ENCODE results near the gene ATG9B. TPM values are rescaled to one million over a fixed set of nuclear protein-coding genes. Genes with fewer than 3 reads are reported as not detected.

ATG9B gene
- total RNA-seq, 2 experiments from 2014 or later, result 6.8 to 7.4 TPM

GRCh38 chr7:151057506-151057988 is 33.3 kb upstream of the ATG9B start, which contains the start of gene CDK5:
Gene CDK5, minus strand, starts transcription at chr7:151057897. Its CDS starts 49 bp downstream, at chr7:151057848.
- DNase-seq (no peak), ATAC-seq (peak; percentile 6)
- Mint-ChIP-seq H3K27me3 (ENCODE audit: low read depth) (peaks cover 2% of the 10 kb centered on the region), H3K4me3 (peak within 1 kb of the TSS; percentile 94), H3K36me3 (ENCODE audit: low read depth) (peaks cover 12% of the 10 kb centered on the region), H3K27ac (peak within 1 kb of the TSS; percentile 93), H3K4me1 (ENCODE audit: low read depth) (peaks cover 54% of the 10 kb centered on the region), H3K9me3 (ENCODE audit: insufficient read depth) (no peaks in the 10 kb centered on the region)
- POLR2A ChIA-PET, result no interaction called here
- CTCF ChIA-PET, result no interaction called here

- ChIA-PET CTCF (no interaction called here), POLR2A (no interaction called here)
- Mint-ChIP-seq H3K27me3 (ENCODE audit: low read depth) (peaks cover 3% of the 10 kb centered on the region), H3K27ac (peak overlapping the region; percentile 81), H3K4me3 (peak overlapping the region; percentile 94), H3K9me3 (ENCODE audit: insufficient read depth) (no peaks in the 10 kb centered on the region), H3K36me3 (ENCODE audit: low read depth) (peaks cover 12% of the 10 kb centered on the region), H3K4me1 (ENCODE audit: low read depth) (peaks cover 54% of the 10 kb centered on the region)
- DNase-seq, result no peak
- no peak for ATAC-seq
Measured at GRCh38 chr7:151056666-151057505, 32.6 kb upstream of the ATG9B start.

- Mint-ChIP-seq H3K4me1 (ENCODE audit: low read depth) (peaks cover 52% of the 10 kb centered on the region), H3K9me3 (ENCODE audit: insufficient read depth) (no peaks in the 10 kb centered on the region), H3K4me3 (peak overlapping the region; percentile 94), H3K27me3 (ENCODE audit: low read depth) (peaks cover 3% of the 10 kb centered on the region), H3K36me3 (ENCODE audit: low read depth) (peaks cover 6% of the 10 kb centered on the region), H3K27ac (no peak overlapping the region)
- ChIA-PET POLR2A (no interaction called here), CTCF (interaction anchor here (1.0 kb wide), 1 partner anchor 54 kb away, joined by 5 read pairs; no protein-coding TSS in a partner anchor)
- no peak for ATAC-seq
- DNase-seq, result no peak
Measured at GRCh38 chr7:151056283-151056665, 32.0 kb upstream of the ATG9B start.

GRCh38 chr7:151053751-151054150 is 29.5 kb upstream of the ATG9B start:
- ChIA-PET CTCF (no interaction called here), POLR2A (no interaction called here)
- Mint-ChIP-seq H3K27ac (no peak overlapping the region), H3K9me3 (ENCODE audit: insufficient read depth) (no peaks in the 10 kb centered on the region), H3K36me3 (ENCODE audit: low read depth) (peaks cover 6% of the 10 kb centered on the region), H3K4me3 (no peak overlapping the region), H3K27me3 (ENCODE audit: low read depth) (peaks cover 12% of the 10 kb centered on the region), H3K4me1 (ENCODE audit: low read depth) (peaks cover 42% of the 10 kb centered on the region)
- no peak for ATAC-seq
- DNase-seq, result no peak

GRCh38 chr7:151053096-151053495 is 28.8 kb upstream of the ATG9B start:
- Mint-ChIP-seq H3K36me3 (ENCODE audit: low read depth) (peaks cover 6% of the 10 kb centered on the region), H3K9me3 (ENCODE audit: insufficient read depth) (no peaks in the 10 kb centered on the region), H3K4me3 (no peak overlapping the region), H3K27me3 (ENCODE audit: low read depth) (peaks cover 12% of the 10 kb centered on the region), H3K4me1 (ENCODE audit: low read depth) (peaks cover 36% of the 10 kb centered on the region), H3K27ac (no peak overlapping the region)
- ChIA-PET POLR2A (no interaction called here), CTCF (no interaction called here)
- DNase-seq (no peak), ATAC-seq (no peak)

- ATAC-seq, result peak; percentile 75
- Mint-ChIP-seq H3K27me3 (ENCODE audit: low read depth) (peaks cover 12% of the 10 kb centered on the region), H3K4me3 (no peak overlapping the region), H3K9me3 (ENCODE audit: insufficient read depth) (no peaks in the 10 kb centered on the region), H3K4me1 (ENCODE audit: low read depth) (peaks cover 23% of the 10 kb centered on the region), H3K27ac (no peak overlapping the region), H3K36me3 (ENCODE audit: low read depth) (peaks cover 6% of the 10 kb centered on the region)
- POLR2A ChIA-PET, result no interaction called here
- CTCF ChIA-PET, result interaction anchor here (1.3 kb wide), 1 partner anchor 59 kb away, joined by 3 read pairs; no protein-coding TSS in a partner anchor
- DNase-seq, result peak; percentile 76
Measured at GRCh38 chr7:151051108-151051507, 26.8 kb upstream of the ATG9B start.

GRCh38 chr7:151048911-151049463 is 24.7 kb upstream of the ATG9B start:
- peaks cover 12% of the 10 kb centered on the region for H3K27me3 Mint-ChIP-seq (ENCODE audit: low read depth)
- peaks cover 3% of the 10 kb centered on the region for H3K36me3 Mint-ChIP-seq (ENCODE audit: low read depth)
- H3K4me3 Mint-ChIP-seq, result no peak overlapping the region
- ChIA-PET POLR2A (interaction anchor here (0.6 to 1.5 kb wide), 2 partner anchors 56 to 1677 kb away, joined by 3 read pairs; no protein-coding TSS in a partner anchor), CTCF (no interaction called here)
- peaks cover 21% of the 10 kb centered on the region for H3K4me1 Mint-ChIP-seq (ENCODE audit: low read depth)
- no peak overlapping the region for H3K27ac Mint-ChIP-seq
- no peak for ATAC-seq
- no peak for DNase-seq
- no peaks in the 10 kb centered on the region for H3K9me3 Mint-ChIP-seq (ENCODE audit: insufficient read depth)

- POLR2A ChIA-PET, result interaction anchor here (0.6 kb wide), 1 partner anchor 1678 kb away, joined by 3 read pairs; no protein-coding TSS in a partner anchor
- no peak within 1 kb of the TSS for H3K27ac Mint-ChIP-seq
- peaks cover 17% of the 10 kb centered on the region for H3K4me1 Mint-ChIP-seq (ENCODE audit: low read depth)
- no peak for ATAC-seq
- H3K9me3 Mint-ChIP-seq (ENCODE audit: insufficient read depth), result no peaks in the 10 kb centered on the region
- no peak for DNase-seq
- H3K4me3 Mint-ChIP-seq, result no peak within 1 kb of the TSS
- CTCF ChIA-PET, result interaction anchor here (0.6 kb wide), 1 partner anchor 62 kb away, joined by 3 read pairs; no protein-coding TSS in a partner anchor
- peaks cover 12% of the 10 kb centered on the region for H3K27me3 Mint-ChIP-seq (ENCODE audit: low read depth)
- peaks cover 3% of the 10 kb centered on the region for H3K36me3 Mint-ChIP-seq (ENCODE audit: low read depth)
Measured at GRCh38 chr7:151047976-151048815, 23.9 kb upstream of the ATG9B start, which contains the start of gene ASIC3. Gene ASIC3, plus strand, starts transcription at chr7:151048531. Its CDS starts 355 bp downstream, at chr7:151048886.

GRCh38 chr7:151046603-151047573 is 22.6 kb upstream of the ATG9B start:
- ATAC-seq (no peak), DNase-seq (no peak)
- CTCF ChIA-PET, result interaction anchor here (2.0 kb wide), 1 partner anchor 19 kb away, joined by 5 read pairs; the partner anchor contains the start of gene ABCB8
- POLR2A ChIA-PET, result no interaction called here
- Mint-ChIP-seq H3K4me3 (no peak overlapping the region), H3K27me3 (ENCODE audit: low read depth) (peaks cover 9% of the 10 kb centered on the region), H3K4me1 (ENCODE audit: low read depth) (peaks cover 9% of the 10 kb centered on the region), H3K36me3 (ENCODE audit: low read depth) (no peaks in the 10 kb centered on the region), H3K9me3 (ENCODE audit: insufficient read depth) (no peaks in the 10 kb centered on the region), H3K27ac (no peak overlapping the region)

- peaks cover 5% of the 10 kb centered on the region for H3K4me1 Mint-ChIP-seq (ENCODE audit: low read depth)
- no peak overlapping the region for H3K4me3 Mint-ChIP-seq
- H3K27me3 Mint-ChIP-seq (ENCODE audit: low read depth), result peaks cover 9% of the 10 kb centered on the region
- DNase-seq (no peak), ATAC-seq (no peak)
- H3K27ac Mint-ChIP-seq, result peak overlapping the region; percentile 67
- CTCF ChIA-PET, result interaction anchor here (2.0 kb wide), 1 partner anchor 18 kb away, joined by 5 read pairs; the partner anchor contains the start of gene ABCB8
- POLR2A ChIA-PET, result no interaction called here
- no peaks in the 10 kb centered on the region for H3K36me3 Mint-ChIP-seq (ENCODE audit: low read depth)
- H3K9me3 Mint-ChIP-seq (ENCODE audit: insufficient read depth), result no peaks in the 10 kb centered on the region
Measured at GRCh38 chr7:151045967-151046366, 21.7 kb upstream of the ATG9B start.

GRCh38 chr7:151045262-151045661 is 21.0 kb upstream of the ATG9B start:
- Mint-ChIP-seq H3K27ac (no peak overlapping the region), H3K27me3 (ENCODE audit: low read depth) (peaks cover 5% of the 10 kb centered on the region), H3K36me3 (ENCODE audit: low read depth) (no peaks in the 10 kb centered on the region), H3K4me1 (ENCODE audit: low read depth) (peaks cover 1% of the 10 kb centered on the region), H3K4me3 (no peak overlapping the region), H3K9me3 (ENCODE audit: insufficient read depth) (no peaks in the 10 kb centered on the region)
- ATAC-seq, result no peak
- DNase-seq, result no peak
- POLR2A ChIA-PET, result no interaction called here
- CTCF ChIA-PET, result no interaction called here
